Mesothelial cell of epicardium (in vitro differentiated cells): ENCODE data around the gene TMC3. TPM values are rescaled to one million over a fixed set of nuclear protein-coding genes. Genes with fewer than 3 reads are reported as not detected.

Experiments used
- DNase-seq, 2 experiments: peaks; one replicate each; pipeline ENCODE4 v3.0.0; 2021; ENCODE audit warnings: low spot score in 2 of 2; ENCODE audit not compliant: unreplicated experiment in 2 of 2
- H3K27ac Mint-ChIP-seq: 2 replicates; pipeline ENCODE4 v1.8.0; 2021; ENCODE audit warnings: mixed read lengths
- H3K27me3 Mint-ChIP-seq: 2 replicates; pipeline ENCODE4 v1.8.0; 2021; ENCODE audit warnings: low read depth, mixed read lengths
- H3K36me3 Mint-ChIP-seq: 2 replicates; pipeline ENCODE4 v1.8.0; 2021; ENCODE audit warnings: mixed read lengths
- H3K4me1 Mint-ChIP-seq: 2 replicates; pipeline ENCODE4 v1.8.0; 2021; ENCODE audit warnings: mixed read lengths
- H3K4me3 Mint-ChIP-seq: 2 replicates; pipeline ENCODE4 v1.8.0; 2021; ENCODE audit warnings: mild to moderate bottlenecking, moderate library complexity, mixed read lengths
- H3K9me3 Mint-ChIP-seq: 2 replicates; pipeline ENCODE4 v1.8.0; 2021; ENCODE audit warnings: mixed read lengths
- CTCF ChIP-seq: fragments of 200-600 bp; sonication (generic); IDR thresholded peaks from one replicate; pipeline ENCODE4 v1.5.0; 2021; ENCODE audit warnings: antibody characterized with exemption; ENCODE audit not compliant: unreplicated experiment
- total RNA-seq: library from RNA; stranded (reverse); gene quantifications from 3 replicates; pipeline ENCODE4 v1.2.1, GENCODE V29; 2021

The TMC3 gene
- total RNA-seq, 1 donor from 2014 or later: 0.04 TPM

GRCh38 chr15:81363276-81363675, 10.7 kb downstream of the TMC3 start:
- Mint-ChIP-seq H3K27ac (no peak overlapping the region), H3K4me1 (no peaks in the 10 kb centered on the region), H3K27me3 (peaks cover 17% of the 10 kb centered on the region), H3K9me3 (peaks cover 5% of the 10 kb centered on the region), H3K4me3 (no peak overlapping the region), H3K36me3 (no peaks in the 10 kb centered on the region)
- DNase-seq: no peak
- TF ChIP-seq CTCF: no peak

GRCh38 chr15:81362790-81363189, 11.2 kb downstream of the TMC3 start:
- Mint-ChIP-seq H3K27me3 (peaks cover 15% of the 10 kb centered on the region), H3K4me3 (no peak overlapping the region), H3K27ac (no peak overlapping the region), H3K4me1 (no peaks in the 10 kb centered on the region), H3K9me3 (peaks cover 5% of the 10 kb centered on the region), H3K36me3 (no peaks in the 10 kb centered on the region)
- no peak for TF ChIP-seq CTCF
- DNase-seq: no peak

GRCh38 chr15:81361891-81362290, 12.1 kb downstream of the TMC3 start:
- no peaks in the 10 kb centered on the region for H3K4me1 Mint-ChIP-seq
- H3K27me3 Mint-ChIP-seq: peaks cover 17% of the 10 kb centered on the region
- H3K36me3 Mint-ChIP-seq: no peaks in the 10 kb centered on the region
- H3K27ac Mint-ChIP-seq: no peak overlapping the region
- H3K9me3 Mint-ChIP-seq: peaks cover 5% of the 10 kb centered on the region
- H3K4me3 Mint-ChIP-seq: no peak overlapping the region
- TF ChIP-seq CTCF: no peak
- DNase-seq: no peak

- Mint-ChIP-seq H3K27ac (no peak overlapping the region), H3K4me3 (no peak overlapping the region), H3K27me3 (peaks cover 22% of the 10 kb centered on the region), H3K9me3 (peaks cover 5% of the 10 kb centered on the region), H3K36me3 (no peaks in the 10 kb centered on the region), H3K4me1 (no peaks in the 10 kb centered on the region)
- TF ChIP-seq CTCF: no peak
- DNase-seq: no peak
Observed at GRCh38 chr15:81360491-81360890, 13.5 kb downstream of the TMC3 start.

- no peak overlapping the region for H3K4me3 Mint-ChIP-seq
- no peaks in the 10 kb centered on the region for H3K36me3 Mint-ChIP-seq
- TF ChIP-seq CTCF: no peak
- peaks cover 35% of the 10 kb centered on the region for H3K27me3 Mint-ChIP-seq
- peaks cover 5% of the 10 kb centered on the region for H3K9me3 Mint-ChIP-seq
- no peak for DNase-seq
- no peak overlapping the region for H3K27ac Mint-ChIP-seq
- H3K4me1 Mint-ChIP-seq: no peaks in the 10 kb centered on the region
Observed at GRCh38 chr15:81358248-81358647, 15.8 kb downstream of the TMC3 start.

- Mint-ChIP-seq H3K4me1 (no peaks in the 10 kb centered on the region), H3K27me3 (peaks cover 35% of the 10 kb centered on the region), H3K27ac (no peak overlapping the region), H3K4me3 (no peak overlapping the region), H3K9me3 (peaks cover 5% of the 10 kb centered on the region), H3K36me3 (no peaks in the 10 kb centered on the region)
- no peak for DNase-seq
- TF ChIP-seq CTCF: no peak
Observed at GRCh38 chr15:81357180-81357686, 16.8 kb downstream of the TMC3 start.
